Lung (tissue), 12 donors: ENCODE data around the gene TMEM165. TPM values are rescaled to one million over a fixed set of nuclear protein-coding genes. Genes with fewer than 3 reads are reported as not detected.

Experiments used
- ATAC-seq: fragments of 200-7000 bp; cut with Tn5 transposase; one replicate; pipeline ENCODE4 v1.9.1; 2020; ENCODE audit warnings: moderate number of reproducible peaks; ENCODE audit not compliant: insufficient read depth, low FRiP score
- DNase-seq, 3 donors: peaks; one replicate each; pipeline ENCODE4 v3.0.0-alpha.2; 2013 to 2017
- H3K27ac ChIP-seq, 2 donors: one replicate each; pipeline ENCODE4 v1.5.1; 2013; ENCODE audit warnings: mild to moderate bottlenecking in 2 of 2, moderate library complexity in 2 of 2, control low read depth in 1 of 2, inconsistent platforms in 1 of 2, low read depth in 1 of 2, low read length in 1 of 2
- H3K27me3 ChIP-seq, 3 donors: one replicate each; pipeline ENCODE4 v1.5.1; 2013; ENCODE audit warnings: low read length in 2 of 3; ENCODE audit not compliant: control insufficient read depth in 3 of 3, insufficient read depth in 3 of 3
- H3K36me3 ChIP-seq, 4 donors: one replicate each; pipeline ENCODE4 v1.5.1; 2013; ENCODE audit warnings: low read length in 4 of 4, mild to moderate bottlenecking in 1 of 4, moderate library complexity in 1 of 4; ENCODE audit not compliant: control insufficient read depth in 4 of 4, insufficient read depth in 4 of 4
- H3K4me1 ChIP-seq, 5 donors: one replicate each; pipeline ENCODE4 v1.5.1; 2013; ENCODE audit warnings: low read length in 5 of 5, mild to moderate bottlenecking in 2 of 5, moderate library complexity in 1 of 5; ENCODE audit not compliant: control insufficient read depth in 5 of 5, insufficient read depth in 5 of 5
- H3K4me3 ChIP-seq: one replicate; pipeline ENCODE4 v1.5.1; 2013; ENCODE audit warnings: mild to moderate bottlenecking, control low read depth, moderate library complexity
- H3K9ac ChIP-seq, 2 donors: one replicate each; pipeline ENCODE4 v1.5.1; 2013; ENCODE audit warnings: low read length in 2 of 2, control low read depth in 1 of 2; ENCODE audit not compliant: insufficient read depth in 1 of 2
- H3K9me3 ChIP-seq, 4 donors: one replicate each; pipeline ENCODE4 v1.5.1; 2013; ENCODE audit warnings: low read length in 3 of 4, mild to moderate bottlenecking in 1 of 4, moderate library complexity in 1 of 4; ENCODE audit not compliant: control insufficient read depth in 4 of 4, insufficient read depth in 3 of 4
- WGBS, 2 donors: extraction: QIAGEN DNeasy Blood & Tissue Kit; methylation state at CpG; one replicate each; pipeline ENCODE4 v1.1.7; 2013; 5-methylcytosine and 5-hydroxymethylcytosine counted together
- polyA plus RNA-seq, 2 donors: library from polyadenylated mRNA; stranded (reverse); fragments of 200-250 nt; gene quantifications; one replicate each; pipeline ENCODE4 v1.2.1, GENCODE V29; 2013
- total RNA-seq, 2 donors: library from RNA; depleted of rRNA in 1 of 2; stranded (reverse); fragments of >200 nt in 1 of 2; gene quantifications; one replicate each; pipeline ENCODE4 v1.2.1, GENCODE V29; 2014 to 2021
- TF ChIP-seq, protein P1 (sequence below): IDR thresholded peaks from 2 replicates; pipeline ENCODE4 v1.5.1; 2012; ENCODE audit warnings: mild to moderate bottlenecking; ENCODE audit errors: control extremely low read depth, extremely low read depth
- donor health status: control.
- donor health status: control.
- donor health status: Bipolar disorder and iron deficiency.
- donor health status: healthy.
- donor health status: DM: yes; HTN: yes; CAD: no.

The TMEM165 gene
- total and polyA plus RNA-seq, 4 donors: 152 to 184 (median 178) TPM

GRCh38 chr4:55431710-55432336 lies 36.1 kb downstream of the TMEM165 start:
- WGBS, 2 donors: 72 to 74% methylated on average over 6 of the region's 6 CpGs
- H3K27me3 ChIP-seq: no peaks in the 10 kb centered on the region
- DNase-seq (no peak), ATAC-seq (no peak)
- no peaks in the 10 kb centered on the region for H3K4me1 ChIP-seq
- TF ChIP-seq, protein P1, sequence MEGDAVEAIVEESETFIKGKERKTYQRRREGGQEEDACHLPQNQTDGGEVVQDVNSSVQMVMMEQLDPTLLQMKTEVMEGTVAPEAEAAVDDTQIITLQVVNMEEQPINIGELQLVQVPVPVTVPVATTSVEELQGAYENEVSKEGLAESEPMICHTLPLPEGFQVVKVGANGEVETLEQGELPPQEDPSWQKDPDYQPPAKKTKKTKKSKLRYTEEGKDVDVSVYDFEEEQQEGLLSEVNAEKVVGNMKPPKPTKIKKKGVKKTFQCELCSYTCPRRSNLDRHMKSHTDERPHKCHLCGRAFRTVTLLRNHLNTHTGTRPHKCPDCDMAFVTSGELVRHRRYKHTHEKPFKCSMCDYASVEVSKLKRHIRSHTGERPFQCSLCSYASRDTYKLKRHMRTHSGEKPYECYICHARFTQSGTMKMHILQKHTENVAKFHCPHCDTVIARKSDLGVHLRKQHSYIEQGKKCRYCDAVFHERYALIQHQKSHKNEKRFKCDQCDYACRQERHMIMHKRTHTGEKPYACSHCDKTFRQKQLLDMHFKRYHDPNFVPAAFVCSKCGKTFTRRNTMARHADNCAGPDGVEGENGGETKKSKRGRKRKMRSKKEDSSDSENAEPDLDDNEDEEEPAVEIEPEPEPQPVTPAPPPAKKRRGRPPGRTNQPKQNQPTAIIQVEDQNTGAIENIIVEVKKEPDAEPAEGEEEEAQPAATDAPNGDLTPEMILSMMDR: no peak
- H3K9me3 ChIP-seq: no peaks in the 10 kb centered on the region
- H3K36me3 ChIP-seq: peaks cover 10 to 27% (median 26%) of the 10 kb centered on the region in 4 donors
- no peak overlapping the region for H3K4me3 ChIP-seq
- no peak overlapping the region for H3K9ac ChIP-seq
- H3K27ac ChIP-seq: no peak overlapping the region

DNA sequence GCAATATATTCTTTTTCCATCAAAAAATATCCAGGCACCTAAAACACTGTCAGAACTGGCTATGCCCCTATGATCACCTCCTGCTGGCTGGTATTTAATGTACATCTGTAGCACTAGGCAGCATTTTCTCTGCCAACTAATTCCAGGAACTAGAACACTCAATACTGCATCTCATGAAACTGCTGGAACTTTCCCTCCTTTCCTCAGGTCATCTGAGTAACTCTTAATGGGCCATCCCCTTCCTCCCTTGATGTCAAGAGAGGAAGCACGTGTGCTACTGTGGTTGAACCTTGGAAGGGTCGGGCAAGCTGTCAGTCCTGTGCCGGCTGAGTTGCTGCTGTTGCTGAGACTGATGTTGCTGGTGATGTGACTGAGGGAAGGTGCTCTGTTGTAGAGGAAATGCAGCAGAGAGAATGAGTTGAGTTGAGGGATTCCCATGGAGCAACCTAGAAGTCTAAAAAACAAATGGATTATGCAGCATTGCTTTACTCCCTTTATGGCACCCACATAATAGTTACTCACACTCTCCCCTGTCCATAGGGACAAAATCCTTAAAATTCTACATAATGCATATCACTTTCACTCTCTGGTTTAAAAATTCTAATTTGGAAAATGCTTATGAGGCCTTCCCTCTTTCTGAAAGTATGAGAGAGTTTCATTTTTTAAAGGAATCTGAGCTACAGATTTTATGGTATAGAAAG lies 39.5 kb downstream of the TMEM165 start:
- no peak overlapping the region for H3K4me3 ChIP-seq
- no peaks in the 10 kb centered on the region for H3K4me1 ChIP-seq
- TF ChIP-seq, protein P1: no peak
- WGBS, 2 donors: 11 to 39% methylated on average over 3 of the region's 3 CpGs
- no peaks in the 10 kb centered on the region for H3K9me3 ChIP-seq
- no peaks in the 10 kb centered on the region for H3K27me3 ChIP-seq
- H3K36me3 ChIP-seq: peaks cover 6 to 32% (median 18%) of the 10 kb centered on the region in 4 donors
- no peak overlapping the region for H3K9ac ChIP-seq
- H3K27ac ChIP-seq: no peak overlapping the region
- ATAC-seq (peak; percentile 10), DNase-seq (peak in 2 of 3 donors; percentile 9 to 18)

GRCh38 chr4:55437356-55437796 lies 41.6 kb downstream of the TMEM165 start:
- Histone ChIP-seq H3K27me3 (no peaks in the 10 kb centered on the region), H3K9me3 (no peaks in the 10 kb centered on the region), H3K4me3 (no peak overlapping the region), H3K36me3 (peaks cover 7 to 35% (median 20%) of the 10 kb centered on the region in 4 donors), H3K27ac (no peak overlapping the region), H3K4me1 (no peaks in the 10 kb centered on the region), H3K9ac (no peak overlapping the region)
- WGBS, 2 donors: 92 to 93% methylated on average over 5 of the region's 5 CpGs
- DNase-seq: no peak
- no peak for ATAC-seq
- TF ChIP-seq, protein P1: no peak
